ENCODE data around the gene RAB11FIP4.

DNA sequence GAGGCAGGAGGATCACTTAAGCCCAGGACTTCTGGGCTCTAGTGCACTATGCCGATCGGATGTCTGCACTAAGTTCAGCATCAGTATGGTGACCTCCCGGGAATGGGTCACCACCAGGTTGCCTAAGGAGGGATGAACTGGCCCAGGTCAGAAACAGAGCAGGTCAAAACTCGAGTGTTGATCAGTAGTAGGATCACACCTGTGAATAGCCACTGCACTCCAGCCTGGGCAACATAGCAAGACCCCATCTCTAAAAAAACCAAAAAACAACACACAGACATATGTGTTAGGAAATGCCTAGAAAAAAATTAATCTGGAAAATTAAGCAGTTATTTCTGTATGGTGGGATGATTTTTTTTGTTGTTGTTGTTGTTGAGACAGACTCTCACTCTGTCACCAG lies 127.0 kb downstream of the RAB11FIP4 start:
- TF ChIP-seq, protein P1, sequence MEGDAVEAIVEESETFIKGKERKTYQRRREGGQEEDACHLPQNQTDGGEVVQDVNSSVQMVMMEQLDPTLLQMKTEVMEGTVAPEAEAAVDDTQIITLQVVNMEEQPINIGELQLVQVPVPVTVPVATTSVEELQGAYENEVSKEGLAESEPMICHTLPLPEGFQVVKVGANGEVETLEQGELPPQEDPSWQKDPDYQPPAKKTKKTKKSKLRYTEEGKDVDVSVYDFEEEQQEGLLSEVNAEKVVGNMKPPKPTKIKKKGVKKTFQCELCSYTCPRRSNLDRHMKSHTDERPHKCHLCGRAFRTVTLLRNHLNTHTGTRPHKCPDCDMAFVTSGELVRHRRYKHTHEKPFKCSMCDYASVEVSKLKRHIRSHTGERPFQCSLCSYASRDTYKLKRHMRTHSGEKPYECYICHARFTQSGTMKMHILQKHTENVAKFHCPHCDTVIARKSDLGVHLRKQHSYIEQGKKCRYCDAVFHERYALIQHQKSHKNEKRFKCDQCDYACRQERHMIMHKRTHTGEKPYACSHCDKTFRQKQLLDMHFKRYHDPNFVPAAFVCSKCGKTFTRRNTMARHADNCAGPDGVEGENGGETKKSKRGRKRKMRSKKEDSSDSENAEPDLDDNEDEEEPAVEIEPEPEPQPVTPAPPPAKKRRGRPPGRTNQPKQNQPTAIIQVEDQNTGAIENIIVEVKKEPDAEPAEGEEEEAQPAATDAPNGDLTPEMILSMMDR (IDR thresholded peaks at IDR 0.05; ENCODE audit: borderline replicate concordance, extremely low read depth, low read length, poor library complexity, severe bottlenecking), result no peak
- TF ChIP-seq EZH2 (IDR thresholded peaks at IDR 0.05; ENCODE audit: borderline replicate concordance, low read depth, low read length, severe bottlenecking), result no peak
